NCI-H526 (cell line): ENCODE results near the gene MOCS1.

Experiments
- DNase-seq, 2 experiments: peaks; one replicate each; lab custom pipeline; 2025; lab: John Stamatoyannopoulos, UW

Gene MOCS1

DNA sequence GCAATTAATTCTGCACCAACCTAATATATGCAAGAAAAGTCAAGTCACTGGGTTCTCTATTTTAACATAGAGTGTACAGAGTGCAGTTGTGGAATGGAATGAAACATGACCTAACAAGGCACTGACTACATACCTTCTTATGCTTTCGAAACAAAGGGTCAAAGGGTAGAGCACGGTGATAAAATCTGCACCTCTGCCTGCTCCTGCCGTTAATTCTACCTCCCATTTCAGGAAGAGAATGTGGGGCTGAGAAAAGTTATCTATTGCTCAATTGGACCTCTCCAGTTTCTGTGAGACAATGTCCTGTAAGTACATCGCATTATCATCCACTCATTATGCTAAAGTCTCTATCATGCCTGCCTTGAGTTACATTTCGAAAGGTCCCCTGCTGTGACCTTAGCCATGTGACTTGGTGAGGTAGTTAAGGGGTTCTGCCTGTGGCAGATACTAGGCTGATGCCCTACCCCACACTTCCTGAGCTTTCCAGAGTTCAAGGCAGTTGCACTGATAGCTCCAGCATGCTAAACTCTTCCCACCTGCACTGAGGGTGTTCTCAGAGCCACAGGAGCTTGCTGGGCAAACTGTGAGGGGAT, 14.0 kb upstream of the MOCS1 start:
- DNase-seq: no peak

DNA sequence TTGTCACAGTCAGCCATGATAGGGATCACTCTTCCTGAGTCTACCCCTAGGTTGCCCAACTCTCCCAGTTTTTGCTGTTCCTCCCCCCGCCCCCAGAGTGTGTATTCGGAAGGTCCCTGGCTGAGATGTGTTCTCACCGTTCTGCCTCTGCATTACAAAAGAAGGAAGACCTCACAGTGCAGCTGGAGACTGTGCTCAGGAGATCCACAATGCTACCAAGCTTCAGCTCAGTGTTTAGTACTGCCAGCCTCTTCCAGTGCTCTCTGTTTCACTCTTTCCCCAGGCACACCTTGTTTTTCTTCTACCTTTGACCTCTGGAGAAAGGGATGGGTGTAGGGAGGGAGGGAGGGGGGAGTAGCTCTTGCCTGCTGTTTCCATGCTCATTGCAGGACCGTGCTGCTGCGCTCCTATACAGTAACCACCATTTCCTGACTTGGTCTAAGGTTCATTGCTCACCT, 13.4 kb upstream of the MOCS1 start:
- DNase-seq: no peak

DNA sequence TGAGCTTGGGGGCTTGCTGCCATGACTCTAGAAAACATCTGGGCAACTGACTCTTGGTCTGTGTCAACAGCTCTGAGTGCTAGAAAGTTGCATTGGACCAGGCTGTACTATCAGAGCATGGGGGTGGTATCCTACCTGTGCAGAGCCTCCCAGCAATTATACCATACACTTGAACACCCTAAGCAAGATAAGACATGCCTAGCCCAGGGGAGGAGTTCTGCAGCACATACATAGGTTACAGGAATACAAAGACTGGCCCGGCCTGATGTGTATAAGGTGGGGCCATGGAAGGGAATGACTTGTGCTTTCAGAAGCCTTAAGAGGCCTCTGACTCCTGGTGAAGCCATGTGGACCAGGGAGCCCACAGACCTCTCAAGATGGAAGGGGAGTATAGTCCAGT, 11.4 kb upstream of the MOCS1 start:
- DNase-seq: no peak

GRCh38 chr6:39942903-39943580, 8.8 kb upstream of the MOCS1 start:
- no peak for DNase-seq

DNA sequence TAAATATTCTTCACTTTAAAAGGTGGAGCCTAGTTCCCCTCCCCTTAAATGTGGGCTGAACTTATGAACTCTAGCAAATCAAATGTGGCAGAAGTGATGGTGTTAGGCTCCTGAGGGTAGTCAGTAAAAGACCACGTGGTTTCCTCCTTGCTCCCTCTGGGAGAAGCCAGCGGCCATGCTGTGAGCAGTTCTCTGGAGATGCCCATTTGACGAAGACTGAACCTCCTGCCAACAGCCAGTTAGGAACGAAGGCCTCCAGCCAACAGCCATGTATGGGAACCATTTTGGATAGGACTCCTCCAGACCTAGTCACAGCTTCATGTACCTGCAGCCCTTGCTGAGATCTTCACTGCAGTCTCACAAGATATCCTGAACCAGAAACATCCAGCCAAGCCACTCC, 7.6 kb upstream of the MOCS1 start:
- DNase-seq: no peak

- DNase-seq: no peak
These were observed 6.9 kb upstream of the MOCS1 start for GRCh38 chr6:39941138-39941537.

DNA sequence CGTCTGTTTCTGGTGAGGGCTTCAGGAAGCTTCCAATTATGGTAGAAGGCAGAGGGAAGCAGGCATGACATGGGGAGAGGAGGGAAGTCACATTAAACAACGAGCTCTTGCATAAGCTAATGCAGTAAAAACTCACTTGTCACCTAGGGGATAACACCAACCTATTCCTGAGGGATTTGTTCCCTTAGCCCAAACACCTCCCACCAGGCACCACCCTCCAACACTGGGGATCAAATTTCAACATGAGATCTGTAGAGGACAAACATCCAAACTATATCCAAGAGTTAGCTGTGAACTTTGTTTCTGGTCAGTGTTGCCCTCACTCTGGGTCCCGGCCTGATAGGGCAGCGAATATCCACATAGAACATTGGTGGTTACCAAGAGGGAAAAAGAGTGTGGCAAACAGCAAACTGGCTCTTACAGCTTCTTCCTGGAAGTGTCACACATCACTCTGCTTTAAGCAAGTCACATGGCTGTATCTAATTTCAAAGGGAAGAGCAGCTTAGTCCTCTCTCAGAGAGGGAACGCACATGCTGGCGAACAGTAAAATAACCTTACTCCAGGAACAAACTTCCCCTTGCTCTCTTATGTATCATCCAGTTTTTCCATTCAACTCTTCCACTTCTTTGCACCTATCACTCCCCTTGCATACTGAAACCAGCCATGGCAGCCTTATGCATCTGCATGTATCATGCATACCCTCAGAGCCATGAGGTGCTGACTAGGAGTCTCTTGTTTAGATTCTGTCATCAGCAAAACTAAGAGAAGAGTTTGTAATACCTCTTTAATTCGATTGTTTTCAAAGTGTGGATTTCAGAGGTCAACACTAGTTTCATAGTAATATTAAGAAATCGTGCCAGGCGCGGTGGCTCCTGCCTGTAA, 4.8 kb upstream of the MOCS1 start:
- peak in 1 of 2 experiments; percentile 33 for DNase-seq

DNA sequence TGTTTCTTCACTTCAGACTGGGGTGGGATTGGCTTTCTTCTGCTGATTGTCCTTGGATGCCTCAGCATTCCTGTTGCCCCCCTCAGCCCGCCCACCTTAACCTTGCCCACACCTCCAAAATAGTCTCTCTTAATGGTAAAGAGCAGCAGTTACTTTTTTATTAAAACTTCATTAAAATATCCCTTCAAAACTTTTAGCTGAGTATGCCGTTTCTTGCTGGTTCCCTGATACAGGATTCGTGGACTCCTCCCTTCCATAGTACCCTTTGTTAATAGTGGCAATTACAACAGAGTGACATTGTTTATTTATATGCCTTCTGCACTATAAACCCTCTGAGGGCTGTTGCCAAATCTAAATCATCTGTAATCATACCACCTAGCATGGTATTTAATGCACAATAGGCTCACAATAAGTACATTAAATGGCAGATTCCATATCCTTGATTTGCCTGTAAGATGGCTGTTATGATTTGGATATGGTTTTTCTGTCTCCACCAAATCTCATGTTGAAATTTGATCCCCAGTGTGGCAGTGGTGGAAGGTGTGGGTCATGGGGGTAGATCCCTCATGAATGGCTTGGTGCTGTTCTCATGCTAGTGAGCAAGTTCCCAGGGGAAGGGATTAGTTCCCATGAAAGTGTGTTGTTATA, 3.5 kb upstream of the MOCS1 start:
- peak; percentile 29 to 36 for DNase-seq

- no peak for DNase-seq
These were observed 2.6 kb upstream of the MOCS1 start for GRCh38 chr6:39936857-39937256.

- no peak for DNase-seq
These were observed 979 bp upstream of the MOCS1 start for GRCh38 chr6:39935241-39935640.

GRCh38 chr6:39933669-39934130, 562 bp downstream of the MOCS1 start:
- no peak for DNase-seq

DNA sequence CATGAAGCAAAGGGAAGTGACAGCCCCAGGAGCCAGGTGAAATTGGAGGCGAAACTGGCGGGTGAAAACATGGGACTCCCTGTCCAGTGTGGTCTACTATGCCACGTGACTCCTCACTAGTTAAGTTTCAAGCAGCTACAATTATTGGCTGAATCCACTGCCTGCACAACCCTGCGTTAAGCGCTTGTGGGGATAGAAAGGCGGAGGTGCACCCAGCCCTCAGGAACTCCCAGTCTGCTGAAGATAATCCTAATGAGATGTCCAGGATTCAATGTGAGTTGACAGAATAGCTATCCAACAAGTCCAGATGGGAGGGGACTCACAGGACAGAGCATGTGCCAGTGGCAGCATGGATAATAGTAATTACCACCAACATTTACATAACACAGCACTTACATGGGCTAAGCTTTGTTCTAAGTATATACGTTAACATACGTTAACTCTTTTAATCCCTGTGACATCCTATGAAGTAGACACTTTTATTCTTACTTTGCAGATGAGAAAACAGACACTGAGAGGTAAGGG, 1.8 kb downstream of the MOCS1 start:
- no peak for DNase-seq

GRCh38 chr6:39931607-39932006, 2.7 kb downstream of the MOCS1 start:
- DNase-seq: no peak

DNA sequence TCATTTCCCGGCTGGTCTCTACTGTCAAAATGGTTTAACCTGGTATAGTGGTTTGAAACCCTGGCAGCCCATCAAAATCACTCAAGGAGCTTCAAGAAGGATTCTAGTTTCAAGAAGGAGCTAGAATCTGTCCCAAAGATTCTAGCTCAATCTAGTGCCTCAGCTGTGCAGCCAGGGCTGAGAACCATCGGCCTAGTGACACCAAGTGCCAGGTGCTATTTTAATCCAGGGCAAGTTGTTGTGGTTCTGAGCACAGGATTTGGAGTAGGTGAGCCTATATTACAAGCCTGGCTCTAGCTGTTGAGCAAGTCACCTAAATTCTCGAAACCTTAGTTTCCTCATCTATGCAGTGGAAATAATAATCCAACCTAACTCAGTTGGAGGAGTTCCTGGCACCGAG, 3.7 kb downstream of the MOCS1 start:
- no peak for DNase-seq

DNA sequence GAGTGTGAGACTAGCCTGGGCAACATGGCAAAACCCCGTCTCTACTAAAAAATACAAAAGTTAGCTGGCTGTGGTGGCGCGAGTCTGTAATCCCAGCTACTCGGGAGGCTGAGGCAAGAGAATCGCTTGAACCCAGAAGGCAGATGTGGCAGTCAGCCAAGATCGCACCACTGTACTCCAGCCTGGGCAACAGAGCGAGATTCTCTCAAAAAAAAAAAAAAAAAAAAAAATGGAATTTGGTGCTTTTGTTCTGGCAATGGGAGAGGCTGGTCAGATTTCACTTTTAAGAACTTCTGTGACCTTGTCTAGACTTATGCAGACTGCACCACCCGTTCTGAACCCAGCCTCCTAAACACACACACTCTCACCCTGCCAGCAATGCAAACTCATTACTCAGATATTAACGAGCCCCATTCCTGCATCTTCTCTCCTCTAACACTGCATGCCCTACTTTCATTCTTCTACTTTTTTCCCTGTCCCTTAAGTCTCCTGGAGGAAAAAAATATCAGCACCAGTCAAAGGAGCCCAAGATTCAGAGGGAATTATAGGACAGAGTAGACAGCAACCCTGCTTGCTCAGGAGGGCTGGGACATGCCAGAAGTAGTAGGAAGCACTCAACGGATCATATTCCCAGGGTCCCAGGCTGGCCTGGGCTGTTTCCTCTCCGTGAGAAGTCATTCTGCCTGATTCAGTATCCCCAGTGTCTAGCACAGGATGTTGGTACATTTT, 4.4 kb downstream of the MOCS1 start:
- no peak for DNase-seq

- DNase-seq: no peak
These were observed 5.1 kb downstream of the MOCS1 start for GRCh38 chr6:39929039-39929732.

GRCh38 chr6:39927159-39927558, 7.1 kb downstream of the MOCS1 start:
- DNase-seq: no peak

GRCh38 chr6:39926668-39927067, 7.6 kb downstream of the MOCS1 start:
- no peak for DNase-seq

DNA sequence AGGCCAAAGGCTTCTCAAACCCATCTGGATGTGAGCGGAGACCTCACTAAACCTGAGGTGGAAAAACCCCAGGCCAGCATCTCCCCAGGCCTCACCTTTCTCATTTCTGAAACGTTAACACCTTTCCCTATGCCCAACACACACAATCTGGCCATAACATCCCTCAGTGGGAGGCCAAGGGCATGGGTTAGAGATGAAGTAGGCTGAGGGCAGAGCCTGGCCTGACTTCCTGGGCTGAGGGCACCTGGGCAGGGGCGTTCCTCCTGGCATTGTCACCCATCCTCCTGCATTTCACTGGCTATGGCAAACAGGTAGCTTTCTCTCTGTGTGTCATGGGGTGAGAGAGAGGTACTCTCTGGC, 8.4 kb downstream of the MOCS1 start:
- DNase-seq: no peak

DNA sequence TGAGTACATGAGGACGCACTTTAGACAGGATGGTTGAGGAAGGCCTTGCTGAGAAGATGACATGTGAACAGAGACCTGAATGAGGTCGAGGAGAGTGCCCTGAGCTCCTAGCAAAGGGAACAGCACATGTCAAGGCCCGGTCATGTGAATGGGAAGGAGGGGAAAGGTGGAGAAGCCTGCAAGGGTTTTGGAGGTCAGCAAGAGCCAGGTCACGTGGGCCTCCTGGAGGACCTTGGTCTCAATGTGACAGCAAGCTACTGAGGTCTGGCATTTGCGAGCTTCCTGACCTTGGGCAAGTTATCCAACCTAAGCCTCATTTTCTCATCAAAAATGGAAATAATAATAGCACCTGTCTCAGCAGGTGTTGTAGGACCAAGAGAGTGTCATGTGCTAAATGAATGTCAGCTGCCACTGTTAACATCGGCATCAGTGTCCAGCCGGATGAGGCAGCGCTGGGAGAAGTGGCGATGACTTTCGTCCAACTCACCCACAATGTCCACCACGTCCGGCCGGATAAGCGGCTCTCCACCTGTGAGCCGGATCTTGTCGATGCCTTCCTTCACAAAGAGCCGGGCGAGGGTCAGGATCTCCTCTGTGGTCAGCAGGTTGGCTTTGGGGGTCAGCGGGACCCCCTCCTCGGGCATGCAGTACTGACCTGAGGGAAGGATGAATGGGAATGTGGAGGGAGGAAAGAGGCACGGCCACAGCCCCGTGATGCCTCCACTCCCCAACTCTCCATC, 8.9 kb downstream of the MOCS1 start:
- no peak for DNase-seq
